HG03460 (cell line): ENCODE results near the gene SIRT2.

Source experiments
- ATAC-seq: cut with Tn5 transposase; IDR thresholded peaks from one replicate; pipeline ENCODE4 v1.9.1; 2021; ENCODE audit not compliant: unreplicated experiment

Gene SIRT2

GRCh38 chr19:38920602-38921419 is 21.4 kb upstream of the SIRT2 start:
- no peak for ATAC-seq

- no peak for ATAC-seq
These were observed 20.6 kb upstream of the SIRT2 start for GRCh38 chr19:38919837-38920601.

- no peak for ATAC-seq
These were observed 19.1 kb upstream of the SIRT2 start for GRCh38 chr19:38918526-38918925.

- ATAC-seq: no peak
These were observed 18.6 kb upstream of the SIRT2 start for GRCh38 chr19:38917921-38918491.

GRCh38 chr19:38917516-38917915 is 18.1 kb upstream of the SIRT2 start:
- ATAC-seq: no peak

- no peak for ATAC-seq
These were observed 16.2 kb upstream of the SIRT2 start for GRCh38 chr19:38915329-38916321.

DNA sequence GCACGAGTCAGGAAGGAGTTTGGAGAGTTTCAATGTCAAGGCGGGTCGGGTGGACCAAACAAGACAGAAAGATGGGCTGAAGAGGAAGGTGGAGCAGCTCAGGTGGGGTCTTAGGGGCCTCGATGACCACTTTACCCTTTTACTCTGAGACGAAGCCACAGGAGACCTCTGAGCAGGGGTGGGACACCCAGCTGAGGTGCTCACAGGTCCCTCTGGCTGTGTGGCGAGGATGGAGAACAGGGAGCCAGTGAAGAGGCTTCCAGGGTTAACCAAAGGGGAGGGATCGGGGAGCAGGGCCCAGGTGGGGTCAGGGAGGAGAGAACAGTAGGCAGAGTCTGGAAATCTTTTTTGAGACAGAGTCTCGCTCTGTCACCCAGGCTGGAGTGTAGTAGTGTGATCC is 14.5 kb upstream of the SIRT2 start:
- ATAC-seq: no peak

DNA sequence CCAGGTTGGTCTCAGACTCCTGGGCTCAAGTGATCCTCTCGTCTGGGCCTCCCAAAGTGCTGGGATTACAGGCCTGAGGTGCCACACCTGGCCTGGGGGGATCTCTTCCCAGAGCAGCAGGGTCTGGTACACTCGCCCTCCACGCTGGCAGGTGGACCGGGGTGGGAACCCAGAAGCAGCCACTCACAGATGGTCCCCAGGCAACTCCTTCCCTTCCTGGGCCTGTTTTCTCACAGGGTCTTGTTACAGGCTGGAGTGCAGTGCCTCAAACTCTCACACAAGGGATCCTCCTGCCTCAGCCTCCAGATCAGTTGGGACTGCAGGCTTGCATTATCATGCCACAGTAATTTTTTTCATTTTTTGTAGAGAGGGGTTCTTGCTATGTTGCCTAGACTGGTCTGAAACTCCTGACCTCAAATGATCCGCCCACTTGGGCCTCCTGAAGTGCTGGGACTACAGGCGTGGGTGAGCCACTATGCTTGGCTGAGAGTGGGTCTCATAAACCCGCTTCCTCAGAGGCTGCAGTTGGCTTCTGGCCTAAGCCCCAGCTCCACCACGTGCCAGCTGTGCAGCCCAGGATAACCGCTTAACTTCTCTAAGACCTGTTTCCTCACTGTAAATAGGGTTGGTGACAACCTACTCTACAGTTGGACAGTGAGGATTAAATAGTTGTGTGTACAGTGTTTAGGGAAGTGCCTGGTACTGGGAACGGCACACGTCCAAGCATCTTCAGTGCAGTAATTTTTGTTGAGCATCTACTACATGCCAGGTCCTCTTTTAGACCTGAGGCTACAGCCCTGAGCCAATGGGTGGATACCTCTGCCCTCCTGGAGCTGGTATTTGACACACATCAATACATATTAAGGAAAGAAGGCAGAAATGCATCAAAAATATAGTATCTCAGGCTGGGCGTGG is 13.4 kb upstream of the SIRT2 start:
- ATAC-seq: no peak

GRCh38 chr19:38911388-38912001 is 12.1 kb upstream of the SIRT2 start:
- ATAC-seq: no peak

- no peak for ATAC-seq
These were observed 11.1 kb upstream of the SIRT2 start for GRCh38 chr19:38910488-38910887.

DNA sequence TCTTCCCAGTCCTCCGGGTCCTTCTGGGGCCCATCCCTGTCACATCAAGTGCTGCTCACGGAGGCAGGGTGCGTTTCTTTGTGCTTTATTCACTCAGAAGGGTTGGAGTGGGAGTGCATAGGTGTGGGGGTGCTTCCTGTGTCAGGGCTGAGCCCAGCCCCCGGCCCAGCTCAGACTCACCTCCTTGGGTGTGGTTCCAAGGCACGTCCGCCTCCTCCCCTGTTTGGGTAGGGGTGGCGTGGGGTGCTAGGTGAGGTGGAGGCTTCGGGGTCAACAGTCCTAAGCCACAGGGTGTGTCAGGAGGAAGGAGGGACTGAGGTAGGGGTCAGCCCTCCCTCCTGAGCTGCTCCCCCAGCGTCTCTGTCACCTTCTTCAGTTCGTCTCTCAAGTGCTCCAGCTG is 9.5 kb upstream of the SIRT2 start:
- no peak for ATAC-seq

DNA sequence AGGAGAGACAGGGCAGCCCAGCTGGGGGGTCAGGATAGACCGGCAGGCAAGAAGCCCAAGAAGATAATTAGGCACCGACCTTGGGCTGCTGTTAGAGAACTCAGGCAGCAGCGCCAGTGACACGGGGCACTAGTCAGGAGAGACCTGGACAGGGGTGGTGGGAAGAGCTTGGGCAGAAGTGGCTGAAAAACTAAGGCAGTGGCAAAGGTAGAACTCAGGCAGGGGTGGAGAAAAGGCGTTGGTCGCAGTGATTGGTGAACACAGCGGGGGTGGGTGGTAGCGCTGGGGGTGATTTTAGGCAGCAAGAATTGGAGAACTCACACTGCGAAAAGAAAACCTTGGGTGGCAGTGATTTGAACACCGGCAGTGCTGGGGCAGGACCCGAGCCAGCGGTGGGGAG is 8.3 kb upstream of the SIRT2 start:
- no peak for ATAC-seq

- no peak for ATAC-seq
These were observed 7.8 kb upstream of the SIRT2 start for GRCh38 chr19:38907227-38907626.

GRCh38 chr19:38905620-38906019 is 6.2 kb upstream of the SIRT2 start:
- ATAC-seq: no peak

GRCh38 chr19:38904581-38905539 is 5.4 kb upstream of the SIRT2 start:
- ATAC-seq: no peak

- ATAC-seq: no peak
These were observed 2.3 kb upstream of the SIRT2 start for GRCh38 chr19:38901683-38902082.

DNA sequence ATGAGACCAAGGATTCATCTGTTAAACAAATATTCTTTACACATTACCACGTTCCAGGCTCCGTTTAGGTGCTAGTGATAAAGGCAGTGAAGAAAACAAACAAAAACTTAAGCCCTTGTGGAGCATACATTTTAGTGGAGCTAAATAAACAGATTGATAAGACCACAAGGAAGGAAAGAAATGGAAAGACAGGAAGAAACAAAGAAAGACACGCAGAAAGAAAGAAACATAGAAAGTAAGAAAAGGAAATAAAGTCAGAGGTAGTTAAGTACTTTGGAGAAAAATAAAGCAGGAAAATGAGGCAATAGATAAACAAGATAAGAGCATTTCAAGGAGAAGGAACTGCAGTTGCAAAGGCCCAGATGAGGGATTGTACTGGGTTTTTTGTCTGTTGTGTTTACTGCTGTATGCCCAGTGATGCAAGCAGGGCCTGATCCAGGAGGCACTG is 1.3 kb upstream of the SIRT2 start:
- no peak for ATAC-seq

DNA sequence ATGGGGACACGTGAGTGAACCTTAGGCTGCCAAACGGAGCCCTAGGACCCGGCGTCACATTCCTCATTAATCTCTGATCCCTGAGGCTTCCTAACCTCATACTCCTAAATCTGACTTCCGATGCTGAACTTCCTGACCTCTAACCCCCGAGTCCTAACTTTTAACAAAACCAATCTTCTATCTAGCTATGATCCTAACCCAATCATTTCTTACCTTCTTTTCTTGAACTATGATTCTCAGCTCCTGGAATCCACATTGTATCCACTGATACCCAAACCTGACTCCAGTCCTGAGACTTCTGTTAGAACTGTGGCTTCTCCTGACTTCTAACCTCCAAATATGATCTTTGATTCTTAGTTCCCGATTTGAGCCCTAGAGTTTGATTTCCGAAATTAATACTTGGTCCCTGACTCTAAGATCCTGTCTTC is 798 bp upstream of the SIRT2 start:
- no peak for ATAC-seq
